Spleen (tissue), 7 donors: ENCODE data around the gene EAPP.

Experiments
- POLR2A ChIP-seq, 3 donors: fragments of 450-650 bp; IDR thresholded peaks; one replicate each; pipeline ENCODE4 v1.5.1; 2017; ENCODE audit warnings: antibody characterized with exemption in 3 of 3, mild to moderate bottlenecking in 1 of 3
- POLR2AphosphoS5 ChIP-seq, 3 donors: sonication (generic); formaldehyde crosslinking; IDR thresholded peaks; one replicate each; pipeline ENCODE4 v1.5.1; 2017; ENCODE audit warnings: antibody characterized with exemption in 3 of 3
- TF ChIP-seq, protein P1 (sequence below), 11 experiments: fragments of 200-600 bp in 7 of 11; fragments of 450-650 bp in 4 of 11; sonication (generic) in 4 of 11; IDR thresholded peaks in 8 of 11; conservative IDR thresholded peaks in 3 of 11; 1 replicate in 7 of 11; 2 replicates in 4 of 11; pipeline versions ENCODE4 v1.4.0 to v1.8.0; 2016 to 2021; ENCODE audit warnings: antibody characterized with exemption in 11 of 11, inconsistent platforms in 4 of 11, mild to moderate bottlenecking in 1 of 11
- donor health status: DM: no; HTN: no; CAD: no; lungs with moderate emphysema.
- donor health status: DM: no; HTN: no; CAD: no.
- donor health status: DM: no; HTN: no; CAD: no.

DNA sequence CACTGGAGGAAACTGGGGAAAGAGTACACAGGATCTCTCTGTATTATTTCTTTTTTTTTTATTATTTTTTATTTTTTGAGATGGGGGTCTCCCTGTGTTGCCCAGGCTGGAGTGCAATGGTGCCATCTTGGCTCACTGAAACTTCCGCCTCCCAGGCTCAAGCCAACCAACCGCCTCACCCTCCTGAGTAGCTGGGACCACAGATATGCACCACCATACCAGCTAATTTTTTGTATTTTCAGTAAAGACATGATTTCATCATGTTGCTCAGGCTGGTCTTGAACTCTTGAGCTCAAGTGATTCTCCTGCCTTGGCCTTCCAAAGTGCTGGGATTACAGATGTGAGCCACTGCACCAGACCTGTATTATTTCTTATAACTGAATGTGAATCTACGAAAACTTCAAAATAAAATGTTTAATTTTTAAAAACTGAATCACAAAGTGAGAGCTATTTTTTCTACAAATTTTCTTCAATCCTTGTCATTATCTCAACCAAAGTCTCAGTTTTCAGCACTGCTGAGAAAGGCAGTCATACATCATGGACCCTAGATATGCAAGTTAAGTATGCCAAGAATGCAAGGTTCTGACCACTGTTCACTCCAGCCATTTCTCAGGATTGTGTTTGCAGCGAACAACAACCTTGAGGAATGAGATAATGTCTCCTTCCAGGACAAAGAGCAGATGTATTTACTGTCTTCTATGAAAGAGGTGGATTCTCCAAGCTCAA is 2.4 kb downstream of the EAPP start:
- TF ChIP-seq, protein P1, sequence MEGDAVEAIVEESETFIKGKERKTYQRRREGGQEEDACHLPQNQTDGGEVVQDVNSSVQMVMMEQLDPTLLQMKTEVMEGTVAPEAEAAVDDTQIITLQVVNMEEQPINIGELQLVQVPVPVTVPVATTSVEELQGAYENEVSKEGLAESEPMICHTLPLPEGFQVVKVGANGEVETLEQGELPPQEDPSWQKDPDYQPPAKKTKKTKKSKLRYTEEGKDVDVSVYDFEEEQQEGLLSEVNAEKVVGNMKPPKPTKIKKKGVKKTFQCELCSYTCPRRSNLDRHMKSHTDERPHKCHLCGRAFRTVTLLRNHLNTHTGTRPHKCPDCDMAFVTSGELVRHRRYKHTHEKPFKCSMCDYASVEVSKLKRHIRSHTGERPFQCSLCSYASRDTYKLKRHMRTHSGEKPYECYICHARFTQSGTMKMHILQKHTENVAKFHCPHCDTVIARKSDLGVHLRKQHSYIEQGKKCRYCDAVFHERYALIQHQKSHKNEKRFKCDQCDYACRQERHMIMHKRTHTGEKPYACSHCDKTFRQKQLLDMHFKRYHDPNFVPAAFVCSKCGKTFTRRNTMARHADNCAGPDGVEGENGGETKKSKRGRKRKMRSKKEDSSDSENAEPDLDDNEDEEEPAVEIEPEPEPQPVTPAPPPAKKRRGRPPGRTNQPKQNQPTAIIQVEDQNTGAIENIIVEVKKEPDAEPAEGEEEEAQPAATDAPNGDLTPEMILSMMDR (IDR thresholded peaks at IDR 0.05 in 8 of 11, conservative IDR thresholded peaks at IDR 0.05 in 3 of 11) = no peak
- TF ChIP-seq POLR2A (IDR thresholded peaks at IDR 0.05) = no peak
- TF ChIP-seq POLR2AphosphoS5 (IDR thresholded peaks at IDR 0.05) = no peak
